SH-SY5Y (cell line): ENCODE data around the gene NUMA1.

ENCODE experiments used
- GATA2 ChIP-seq: IDR thresholded peaks from 2 replicates; pipeline ENCODE4 v1.6.1; 2011; ENCODE audit warnings: mild to moderate bottlenecking, low read depth, low read length
- GATA3 ChIP-seq: IDR thresholded peaks from 2 replicates; pipeline ENCODE4 v1.6.1; 2011; ENCODE audit warnings: low read depth, mild to moderate bottlenecking, low read length, moderate library complexity

GRCh38 chr11:72102162-72102561 is 21.8 kb upstream of the NUMA1 start:
- no peak for TF ChIP-seq GATA2
- TF ChIP-seq GATA3: no peak
